ENCODE data around the gene LYRM4. TPM values are rescaled to one million over a fixed set of nuclear protein-coding genes. Genes with fewer than 3 reads are reported as not detected.

The LYRM4 gene
- total RNA-seq, 1 experiment from 2014 or later: 42.5 TPM

- DNase-seq (ENCODE audit: low read depth): peak; percentile 20
Measured at GRCh38 chr6:5174756-5175549, 85.8 kb downstream of the LYRM4 start.

- DNase-seq (ENCODE audit: low read depth): peak; percentile 65
Measured at GRCh38 chr6:5174244-5174643, 86.5 kb downstream of the LYRM4 start.

- DNase-seq (ENCODE audit: low read depth): no peak
Measured at GRCh38 chr6:5173810-5174209, 86.9 kb downstream of the LYRM4 start.

- DNase-seq (ENCODE audit: low read depth): no peak
Measured at GRCh38 chr6:5172897-5173474, 87.8 kb downstream of the LYRM4 start.

GRCh38 chr6:5172041-5172653 is 88.6 kb downstream of the LYRM4 start:
- DNase-seq (ENCODE audit: low read depth): no peak

- DNase-seq (ENCODE audit: low read depth): no peak
Measured at GRCh38 chr6:5167501-5167900, 93.2 kb downstream of the LYRM4 start.

GRCh38 chr6:5164092-5164491 is 96.7 kb downstream of the LYRM4 start:
- DNase-seq (ENCODE audit: low read depth): peak; percentile 29

GRCh38 chr6:5163247-5163646 is 97.5 kb downstream of the LYRM4 start:
- no peak for DNase-seq (ENCODE audit: low read depth)

GRCh38 chr6:5162355-5162754 is 98.4 kb downstream of the LYRM4 start:
- no peak for DNase-seq (ENCODE audit: low read depth)

- no peak for DNase-seq (ENCODE audit: low read depth)
Measured at GRCh38 chr6:5160206-5160605, 100.5 kb downstream of the LYRM4 start.

- no peak for DNase-seq (ENCODE audit: low read depth)
Measured at GRCh38 chr6:5159162-5159561, 101.6 kb downstream of the LYRM4 start.

- DNase-seq (ENCODE audit: low read depth): no peak
Measured at GRCh38 chr6:5158180-5158579, 102.6 kb downstream of the LYRM4 start.

GRCh38 chr6:5157621-5158138 is 103.1 kb downstream of the LYRM4 start:
- no peak for DNase-seq (ENCODE audit: low read depth)

- DNase-seq (ENCODE audit: low read depth): no peak
Measured at GRCh38 chr6:5156627-5157026, 104.1 kb downstream of the LYRM4 start.

GRCh38 chr6:5155906-5156305 is 104.8 kb downstream of the LYRM4 start:
- no peak for DNase-seq (ENCODE audit: low read depth)

- DNase-seq (ENCODE audit: low read depth): no peak
Measured at GRCh38 chr6:5153186-5153585, 107.6 kb downstream of the LYRM4 start.

- DNase-seq (ENCODE audit: low read depth): no peak
Measured at GRCh38 chr6:5152460-5152859, 108.3 kb downstream of the LYRM4 start.

- peak; percentile 37 for DNase-seq (ENCODE audit: low read depth)
Measured at GRCh38 chr6:5151955-5152401, 108.8 kb downstream of the LYRM4 start.

- no peak for DNase-seq (ENCODE audit: low read depth)
Measured at GRCh38 chr6:5151360-5151954, 109.3 kb downstream of the LYRM4 start.

- no peak for DNase-seq (ENCODE audit: low read depth)
Measured at GRCh38 chr6:5150551-5151075, 110.1 kb downstream of the LYRM4 start.

GRCh38 chr6:5149891-5150290 is 110.9 kb downstream of the LYRM4 start:
- no peak for DNase-seq (ENCODE audit: low read depth)

- DNase-seq (ENCODE audit: low read depth): no peak
Measured at GRCh38 chr6:5149159-5149704, 111.5 kb downstream of the LYRM4 start.
